HCT116 (cell line): ENCODE measurements around the gene ADIPOR2. TPM values are rescaled to one million over a fixed set of nuclear protein-coding genes. Genes with fewer than 3 reads are reported as not detected.

Experiments used
- ATAC-seq: fragments of 200-7000 bp; cut with Tn5 transposase; 2 replicates; pipeline ENCODE4 v1.9.1; 2020; ENCODE audit warnings: mild to moderate bottlenecking, moderate library complexity
- BruUV-seq: library from RNA; stranded (reverse); fragments of 400-500 nt; replicated peaks from 2 replicates; lab custom pipeline; 2021; lab: Mats Ljungman, UMichigan
- CTCF ChIA-PET: fragments of 300-600 bp; sonication (Branson Sonifier 250); formaldehyde crosslinking; loops from one replicate; lab custom pipeline; 2021; ENCODE audit warnings: antibody characterized with exemption; lab: Charles Lee
- POLR2A ChIA-PET: fragments of 300-600, 350-600 bp; sonication (Branson Sonifier 250); formaldehyde crosslinking; loops from one replicate; lab custom pipeline; 2021; ENCODE audit warnings: antibody characterized with exemption; lab: Charles Lee
- RAD21 ChIA-PET, 2 experiments: fragments of 300-600 bp; sonication (Branson Sonifier 250); formaldehyde crosslinking; loops; one replicate each; lab custom pipeline; 2023; ENCODE audit warnings: low total read pairs in 2 of 2; ENCODE audit not compliant: uncharacterized antibody in 2 of 2, unreplicated experiment in 2 of 2, low non-redundant PET in 1 of 2; lab: Charles Lee
- DNase-seq: peaks from one replicate; pipeline ENCODE4 v3.0.0-alpha.2; 2010; ENCODE audit warnings: low read depth, low spot score
- H2AFZ ChIP-seq: fragments of 200-600 bp; shearing (Covaris generic), sonication (generic); 2 replicates; pipeline ENCODE4 v1.6.1; 2017; ENCODE audit warnings: low read depth, mixed run types, mixed read lengths, antibody characterized with exemption, low read length; ENCODE audit not compliant: poor library complexity, severe bottlenecking
- H3K27ac ChIP-seq: 2 replicates; pipeline ENCODE4 v1.5.1; 2012; ENCODE audit warnings: low read depth, low read length
- H3K27me3 ChIP-seq: fragments of 200-600 bp; sonication (generic); 2 replicates; pipeline ENCODE4 v1.6.1; 2016; ENCODE audit warnings: mixed run types, low read length, mixed read lengths; ENCODE audit not compliant: insufficient read depth
- H3K36me3 ChIP-seq, 2 experiments: fragments of 200-500 bp in 1 of 2; fragments of 200-600 bp in 1 of 2; sonication (Bioruptor generic) in 1 of 2; sonication (generic) in 1 of 2; 2 replicates each; pipeline versions ENCODE4 v1.5.1 to v1.6.1; 2014 to 2016; ENCODE audit warnings: low read length in 2 of 2, inconsistent platforms in 1 of 2, mixed read lengths in 1 of 2, mixed run types in 1 of 2; ENCODE audit not compliant: insufficient read depth in 2 of 2, control insufficient read depth in 1 of 2
- H3K4me1 ChIP-seq, 2 experiments: fragments of 200-600 bp in 1 of 2; sonication (generic) in 1 of 2; 2 replicates each; pipeline versions ENCODE4 v1.5.1 to v1.6.1; 2012 to 2017; ENCODE audit warnings: low read length in 2 of 2, inconsistent platforms in 1 of 2, mild to moderate bottlenecking in 1 of 2, mixed read lengths in 1 of 2, mixed run types in 1 of 2, moderate library complexity in 1 of 2; ENCODE audit not compliant: insufficient read depth in 2 of 2, control insufficient read depth in 1 of 2
- H3K4me2 ChIP-seq: fragments of 200-600 bp; sonication (generic); 2 replicates; pipeline ENCODE4 v1.6.1; 2017; ENCODE audit warnings: mixed run types, low read length, mixed read lengths
- H3K4me3 ChIP-seq, 2 experiments: fragments of 200-600 bp in 1 of 2; sonication (generic) in 1 of 2; replicated peaks in 1 of 2; 2 replicates each; pipeline ENCODE4 v1.5.1; 2011 to 2016; ENCODE audit warnings: low read length in 2 of 2, control low read depth in 1 of 2, low read depth in 1 of 2, mild to moderate bottlenecking in 1 of 2, mixed read lengths in 1 of 2, mixed run types in 1 of 2
- H3K79me2 ChIP-seq: fragments of 200-600 bp; sonication (generic); 2 replicates; pipeline ENCODE4 v1.6.1; 2017; ENCODE audit warnings: mild to moderate bottlenecking, mixed run types, low read length, moderate library complexity, mixed read lengths; ENCODE audit not compliant: insufficient read depth
- H3K9ac ChIP-seq: fragments of 200-600 bp; sonication (generic); 2 replicates; pipeline ENCODE4 v1.6.1; 2016; ENCODE audit warnings: low read length, mixed read lengths
- H3K9me2 ChIP-seq: fragments of 200-600 bp; sonication (generic), shearing (Covaris generic); 2 replicates; pipeline ENCODE4 v1.6.1; 2017; ENCODE audit warnings: mixed run types, mild to moderate bottlenecking, moderate library complexity; ENCODE audit not compliant: insufficient read depth
- H3K9me3 ChIP-seq, 2 experiments: fragments of 200-500 bp in 1 of 2; fragments of 200-600 bp in 1 of 2; sonication (Bioruptor generic) in 1 of 2; sonication (generic) in 1 of 2; 2 replicates each; pipeline ENCODE4 v1.6.1; 2014 to 2017; ENCODE audit warnings: low read length in 2 of 2, mixed read lengths in 2 of 2, inconsistent platforms in 1 of 2, low read depth in 1 of 2, mild to moderate bottlenecking in 1 of 2, mixed run types in 1 of 2, moderate library complexity in 1 of 2; ENCODE audit not compliant: control insufficient read depth in 1 of 2, insufficient read depth in 1 of 2
- H4K20me1 ChIP-seq: fragments of 200-600 bp; sonication (generic), shearing (Covaris generic); 2 replicates; pipeline ENCODE4 v1.6.1; 2017; ENCODE audit warnings: mixed run types, mild to moderate bottlenecking, moderate library complexity; ENCODE audit not compliant: insufficient read depth
- CBX3 ChIP-seq: IDR thresholded peaks from 2 replicates; pipeline ENCODE4 v1.6.1; 2012; ENCODE audit warnings: low read depth
- CTCF ChIP-seq, 3 experiments: fragments of 200-600 bp in 1 of 3; sonication (generic) in 1 of 3; IDR thresholded peaks in 2 of 3; conservative IDR thresholded peaks in 1 of 3; 2 replicates each; pipeline ENCODE4 v1.5.1; 2012 to 2017; ENCODE audit warnings: low read depth in 2 of 3, low read length in 2 of 3, antibody characterized with exemption in 1 of 3, borderline replicate concordance in 1 of 3, control low read depth in 1 of 3, mild to moderate bottlenecking in 1 of 3, mixed read lengths in 1 of 3, mixed run types in 1 of 3, moderate library complexity in 1 of 3; ENCODE audit not compliant: insufficient read depth in 1 of 3
- ELF1 ChIP-seq: IDR thresholded peaks from 2 replicates; pipeline ENCODE4 v1.6.1; 2012; ENCODE audit warnings: low read depth, borderline replicate concordance
- FOSL1 ChIP-seq: IDR thresholded peaks from 2 replicates; pipeline ENCODE4 v1.6.1; 2012; ENCODE audit warnings: low read depth
- JUND ChIP-seq: IDR thresholded peaks from 2 replicates; pipeline ENCODE4 v1.6.1; 2012
- MAX ChIP-seq: IDR thresholded peaks from 2 replicates; pipeline ENCODE4 v1.6.1; 2012
- POLR2AphosphoS5 ChIP-seq: IDR thresholded peaks from 2 replicates; pipeline ENCODE4 v1.6.1; 2011; ENCODE audit warnings: mild to moderate bottlenecking, low read depth, low read length, moderate library complexity
- RAD21 ChIP-seq: IDR thresholded peaks from 2 replicates; pipeline ENCODE4 v1.6.1; 2012; ENCODE audit warnings: low read depth, mild to moderate bottlenecking
- SP1 ChIP-seq: IDR thresholded peaks from 2 replicates; pipeline ENCODE4 v1.6.1; 2012; ENCODE audit warnings: low read depth
- SRF ChIP-seq: IDR thresholded peaks from 2 replicates; pipeline ENCODE4 v1.6.1; 2012; ENCODE audit warnings: low read depth
- TCF7L2 ChIP-seq: IDR thresholded peaks from 2 replicates; pipeline ENCODE4 v1.7.0; 2011; ENCODE audit warnings: borderline replicate concordance, inconsistent platforms; ENCODE audit not compliant: insufficient read depth, insufficient read length; ENCODE audit errors: extremely low read depth
- YY1 ChIP-seq: IDR thresholded peaks from 2 replicates; pipeline ENCODE4 v1.6.1; 2011; ENCODE audit warnings: low read length, low read depth, moderate library complexity, mild to moderate bottlenecking; ENCODE audit not compliant: insufficient replicate concordance; ENCODE audit errors: extremely low read depth
- ZBTB33 ChIP-seq: IDR thresholded peaks from 2 replicates; pipeline ENCODE4 v1.6.1; 2011; ENCODE audit warnings: mild to moderate bottlenecking, low read length, moderate library complexity; ENCODE audit not compliant: insufficient replicate concordance; ENCODE audit errors: extremely low read depth
- ZFX ChIP-seq: fragments of 450-650 bp; IDR thresholded peaks from 2 replicates; pipeline ENCODE4 v1.6.1; 2017
- intact Hi-C: fragments of 100-400 bp; cut with micrococcal nuclease; formaldehyde crosslinking; loops from 2 replicates; pipeline ENCODE4 v1.10.0; 2022
- total RNA-seq: library from RNA; stranded (reverse); gene quantifications from one replicate; pipeline ENCODE4 v1.2.1, GENCODE V29; 2021; ENCODE audit not compliant: unreplicated experiment

ADIPOR2 gene
- total RNA-seq, 1 experiment from 2014 or later: 69.9 TPM

- TF ChIP-seq JUND: no peak; the same call in 1 of the 2 replicates
- no peak for TF ChIP-seq FOSL1
- TF ChIP-seq CBX3: peak; percentile 53; the same call in 1 of the 2 replicates
- peak; percentile 58 for TF ChIP-seq SP1
- TF ChIP-seq CTCF (IDR thresholded peaks at IDR 0.05 in 2 of 3, conservative IDR thresholded peaks at IDR 0.05 in 1 of 3; ENCODE audit: borderline replicate concordance in 1 of 3, insufficient read depth in 1 of 3, low read depth in 2 of 3, low read length in 2 of 3): no peak
- TF ChIP-seq SRF: no peak
- TF ChIP-seq TCF7L2: peak; percentile 35
- TF ChIP-seq, all 23 proteins: peak for 9
Measured at GRCh38 chr12:1661553-1662335, 29.1 kb upstream of the ADIPOR2 start (continued).

- RAD21 ChIA-PET: no interaction called here
- peak; percentile 87 for DNase-seq
- peaks cover 0 to 28% of the 10 kb centered on the region in 2 experiments; a peak in 2 of 4 replicates for H3K4me1 ChIP-seq
- POLR2A ChIA-PET: interaction anchor here (1.3 to 1.6 kb wide), 2 partner anchors 9 to 28 kb away, joined by 3 to 8 read pairs; partner anchors contain the start of gene ADIPOR2
- intact Hi-C loops: loop anchor here (2.0 kb wide), 1 partner anchor 28 kb away; the partner anchor contains the start of gene ADIPOR2
- no peaks in the 10 kb centered on the region for H3K36me3 ChIP-seq
- no peaks in the 10 kb centered on the region for H3K9me2 ChIP-seq
- TF ChIP-seq ZFX (peak; percentile 67), RAD21 (peak; percentile 44; the same call in 1 of the 2 replicates), ZBTB33 (no peak), TCF7L2 (peak; percentile 21), ELF1 (no peak), POLR2AphosphoS5 (peak; percentile 49; the same call in 1 of the 2 replicates), YY1 (peak; percentile 55), CTCF (IDR thresholded peaks at IDR 0.05 in 2 of 3, conservative IDR thresholded peaks at IDR 0.05 in 1 of 3; ENCODE audit: borderline replicate concordance in 1 of 3, insufficient read depth in 1 of 3, low read depth in 2 of 3, low read length in 2 of 3) (peak; percentile 41 to 75 (median 74); a peak in 5 of 6 replicates), MAX (peak; percentile 88), CBX3 (peak; percentile 80)
- BruUV-seq: no TSS peak
- H3K4me3 ChIP-seq: peak overlapping the region; percentile 59 to 65
- peak overlapping the region; percentile 4 for H2AFZ ChIP-seq
- peak overlapping the region; percentile 79 for H3K27ac ChIP-seq
- no peaks in the 10 kb centered on the region for H3K27me3 ChIP-seq
- peak overlapping the region; percentile 69 for H3K9ac ChIP-seq
- H3K9me3 ChIP-seq: no peaks in the 10 kb centered on the region
- H4K20me1 ChIP-seq: no peaks in the 10 kb centered on the region
- H3K4me2 ChIP-seq: peak overlapping the region; percentile 98
- H3K79me2 ChIP-seq: no peaks in the 10 kb centered on the region
- peak; percentile 81 for ATAC-seq
- CTCF ChIA-PET: interaction anchor here (1.3 to 1.6 kb wide), 2 partner anchors 10 to 128 kb away, joined by 4 to 12 read pairs; no protein-coding TSS in a partner anchor
Measured at GRCh38 chr12:1662761-1663439, 28.0 kb upstream of the ADIPOR2 start.
